C4-2B (cell line): ENCODE data around the gene GGT7.

ENCODE experiments used
- ZFX ChIP-seq: fragments of 450-650 bp; IDR thresholded peaks from 2 replicates; pipeline ENCODE4 v1.6.1; 2017
- TF ChIP-seq, protein P1 (sequence below): fragments of 450-650 bp; conservative IDR thresholded peaks from 2 replicates; pipeline ENCODE4 v1.5.1; 2017; ENCODE audit warnings: mild to moderate bottlenecking

DNA sequence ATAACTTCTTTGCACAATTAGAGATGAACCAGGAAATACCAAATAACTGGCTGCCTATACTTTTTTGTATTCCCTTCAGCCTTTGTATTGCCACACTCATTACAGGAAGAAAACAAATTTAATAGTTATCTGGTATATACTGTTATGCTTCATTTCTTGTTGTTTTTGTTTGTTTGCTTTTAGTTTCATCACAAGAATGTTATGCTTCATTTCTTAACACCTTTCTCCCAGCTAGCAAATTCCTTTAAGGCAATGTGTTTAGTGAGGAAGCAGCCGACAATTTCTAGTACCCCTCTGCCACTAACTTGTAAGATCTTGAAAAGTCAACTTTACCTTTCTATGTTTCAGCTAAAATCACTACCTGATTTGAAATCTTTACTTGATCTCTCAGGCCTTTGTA is 48.6 kb downstream of the GGT7 start:
- TF ChIP-seq, protein P1, sequence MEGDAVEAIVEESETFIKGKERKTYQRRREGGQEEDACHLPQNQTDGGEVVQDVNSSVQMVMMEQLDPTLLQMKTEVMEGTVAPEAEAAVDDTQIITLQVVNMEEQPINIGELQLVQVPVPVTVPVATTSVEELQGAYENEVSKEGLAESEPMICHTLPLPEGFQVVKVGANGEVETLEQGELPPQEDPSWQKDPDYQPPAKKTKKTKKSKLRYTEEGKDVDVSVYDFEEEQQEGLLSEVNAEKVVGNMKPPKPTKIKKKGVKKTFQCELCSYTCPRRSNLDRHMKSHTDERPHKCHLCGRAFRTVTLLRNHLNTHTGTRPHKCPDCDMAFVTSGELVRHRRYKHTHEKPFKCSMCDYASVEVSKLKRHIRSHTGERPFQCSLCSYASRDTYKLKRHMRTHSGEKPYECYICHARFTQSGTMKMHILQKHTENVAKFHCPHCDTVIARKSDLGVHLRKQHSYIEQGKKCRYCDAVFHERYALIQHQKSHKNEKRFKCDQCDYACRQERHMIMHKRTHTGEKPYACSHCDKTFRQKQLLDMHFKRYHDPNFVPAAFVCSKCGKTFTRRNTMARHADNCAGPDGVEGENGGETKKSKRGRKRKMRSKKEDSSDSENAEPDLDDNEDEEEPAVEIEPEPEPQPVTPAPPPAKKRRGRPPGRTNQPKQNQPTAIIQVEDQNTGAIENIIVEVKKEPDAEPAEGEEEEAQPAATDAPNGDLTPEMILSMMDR = no peak
- no peak for TF ChIP-seq ZFX
